H1 (cell line): Measurements from ENCODE around the gene GXYLT1. TPM values are rescaled to one million over a fixed set of nuclear protein-coding genes. Genes with fewer than 3 reads are reported as not detected.

ENCODE experiments used
- CTCF ChIA-PET: fragments of 300-600 bp; sonication (Branson Sonifier 250); formaldehyde crosslinking; loops from one replicate; lab custom pipeline; 2021; ENCODE audit not compliant: partially characterized antibody; lab: Charles Lee
- POLR2A ChIA-PET: fragments of 300-600 bp; sonication (Branson Sonifier 250); formaldehyde crosslinking; loops from one replicate; lab custom pipeline; 2021; ENCODE audit warnings: inconsistent platforms; ENCODE audit not compliant: partially characterized antibody; lab: Charles Lee
- DNase-seq, 2 experiments: peaks; one replicate each; pipeline versions ENCODE4 v3.0.0 to v3.0.0-alpha.2; 2010 to 2022; ENCODE audit warnings: low spot score in 2 of 2, low read depth in 1 of 2, mixed read lengths in 1 of 2
- FAIRE-seq: peaks from 2 replicates; lab custom pipeline; 2011; peaks lifted over from hg19 to GRCh38; lab: Jason Lieb, UNC
- H2AFZ ChIP-seq: 2 replicates; pipeline ENCODE4 v1.8.1; 2012; ENCODE audit warnings: low read length, inconsistent platforms
- H2AK5ac ChIP-seq: 2 replicates; pipeline ENCODE4 v1.6.1; 2013; ENCODE audit warnings: low read depth, low read length
- H2BK120ac ChIP-seq: replicated peaks from 2 replicates; pipeline ENCODE3; 2013; ENCODE audit warnings: low read depth, low read length, inconsistent platforms
- H2BK12ac ChIP-seq: 2 replicates; pipeline ENCODE4 v1.6.1; 2013; ENCODE audit warnings: low read depth, low read length
- H2BK15ac ChIP-seq: 2 replicates; pipeline ENCODE4 v1.6.1; 2013; ENCODE audit warnings: low read length
- H2BK20ac ChIP-seq: 2 replicates; pipeline ENCODE4 v1.6.1; 2013; ENCODE audit warnings: low read length
- H2BK5ac ChIP-seq: 2 replicates; pipeline ENCODE4 v1.6.1; 2013; ENCODE audit warnings: low read depth, low read length
- H3K14ac ChIP-seq: 2 replicates; pipeline ENCODE4 v1.6.1; 2013; ENCODE audit warnings: inconsistent platforms; ENCODE audit not compliant: insufficient read length
- H3K18ac ChIP-seq: 2 replicates; pipeline ENCODE4 v1.6.1; 2013; ENCODE audit warnings: low read length; ENCODE audit errors: extremely low read depth
- H3K23ac ChIP-seq: 2 replicates; pipeline ENCODE4 v1.6.1; 2013; ENCODE audit warnings: inconsistent platforms; ENCODE audit not compliant: insufficient read length
- H3K23me2 ChIP-seq: 2 replicates; pipeline ENCODE4 v1.6.1; 2013; ENCODE audit warnings: low read depth, low read length
- H3K27ac ChIP-seq: 2 replicates; pipeline ENCODE4 v1.6.1; 2011; ENCODE audit warnings: low read depth, low read length, inconsistent platforms
- H3K27me3 ChIP-seq, 4 experiments: replicated peaks in 1 of 4; 1 replicate in 1 of 4; 2 replicates in 3 of 4; pipeline versions ENCODE4 v1.6.1 to v1.8.1; 2011 to 2013; ENCODE audit warnings: low read length in 3 of 4, mild to moderate bottlenecking in 3 of 4, inconsistent platforms in 2 of 4, mixed read lengths in 2 of 4, moderate library complexity in 1 of 4; ENCODE audit not compliant: control insufficient read depth in 3 of 4, insufficient read depth in 3 of 4; ENCODE audit errors: extremely low read depth in 1 of 4
- H3K36me3 ChIP-seq, 4 experiments: 2 replicates each; pipeline versions ENCODE4 v1.6.1 to v1.8.1; 2011 to 2013; ENCODE audit warnings: mild to moderate bottlenecking in 4 of 4, low read length in 3 of 4, moderate library complexity in 2 of 4, control low read depth in 1 of 4, inconsistent platforms in 1 of 4; ENCODE audit not compliant: insufficient read depth in 4 of 4, control insufficient read depth in 2 of 4
- H3K4ac ChIP-seq: replicated peaks from 2 replicates; pipeline ENCODE3; 2013; ENCODE audit warnings: low read length, low read depth, mixed read lengths, inconsistent platforms; ENCODE audit not compliant: insufficient read length
- H3K4me1 ChIP-seq, 4 experiments: replicated peaks in 1 of 4; 1 replicate in 1 of 4; 2 replicates in 3 of 4; pipeline versions ENCODE4 v1.6.1 to v1.8.1; 2011 to 2013; ENCODE audit warnings: low read length in 3 of 4, inconsistent platforms in 2 of 4, mixed read lengths in 1 of 4; ENCODE audit not compliant: insufficient read depth in 4 of 4, control insufficient read depth in 3 of 4
- H3K4me2 ChIP-seq, 2 experiments: 2 replicates each; pipeline versions ENCODE4 v1.6.1 to v1.8.1; 2011 to 2013; ENCODE audit warnings: low read depth in 2 of 2, low read length in 2 of 2, control low read depth in 1 of 2, inconsistent platforms in 1 of 2, mild to moderate bottlenecking in 1 of 2; ENCODE audit not compliant: insufficient read depth in 1 of 2
- H3K4me3 ChIP-seq, 4 experiments: fragments of 200-600, 300-600 bp in 1 of 4; sonication (generic), shearing (Covaris generic), sonication (Bioruptor Twin) in 1 of 4; 2 replicates each; pipeline versions ENCODE4 v1.5.1 to v1.8.1; 2011 to 2016; ENCODE audit warnings: low read length in 4 of 4, low read depth in 3 of 4, control low read depth in 2 of 4, inconsistent platforms in 2 of 4, mild to moderate bottlenecking in 2 of 4, mixed read lengths in 1 of 4, moderate library complexity in 1 of 4; ENCODE audit not compliant: insufficient read depth in 2 of 4; ENCODE audit errors: extremely low read depth in 1 of 4
- H3K56ac ChIP-seq: replicated peaks from 2 replicates; pipeline ENCODE3; 2013; ENCODE audit warnings: low read depth, mild to moderate bottlenecking, mixed read lengths, low read length, inconsistent platforms; ENCODE audit not compliant: insufficient read length
- H3K79me1 ChIP-seq: 2 replicates; pipeline ENCODE4 v1.6.1; 2013; ENCODE audit warnings: low read depth, low read length, control low read depth
- H3K79me2 ChIP-seq, 2 experiments: 2 replicates each; pipeline versions ENCODE4 v1.6.1 to v1.8.1; 2012 to 2013; ENCODE audit warnings: low read length in 2 of 2, mild to moderate bottlenecking in 2 of 2, inconsistent platforms in 1 of 2; ENCODE audit not compliant: insufficient read depth in 2 of 2, control insufficient read depth in 1 of 2
- H3K9ac ChIP-seq, 4 experiments: replicated peaks in 1 of 4; 1 replicate in 1 of 4; 2 replicates in 3 of 4; pipeline versions ENCODE4 v1.6.1 to v1.8.1; 2011 to 2013; ENCODE audit warnings: low read depth in 3 of 4, low read length in 3 of 4, control low read depth in 2 of 4, mild to moderate bottlenecking in 2 of 4, moderate library complexity in 2 of 4, inconsistent platforms in 1 of 4; ENCODE audit errors: extremely low read depth in 1 of 4
- H3K9me3 ChIP-seq, 2 experiments: 2 replicates each; pipeline versions ENCODE4 v1.6.1 to v1.8.1; 2012 to 2013; ENCODE audit warnings: mild to moderate bottlenecking in 2 of 2, moderate library complexity in 2 of 2, control low read depth in 1 of 2, inconsistent platforms in 1 of 2, low read depth in 1 of 2, low read length in 1 of 2, mixed read lengths in 1 of 2; ENCODE audit not compliant: insufficient read depth in 2 of 2
- H4K20me1 ChIP-seq, 2 experiments: replicated peaks in 1 of 2; 2 replicates each; pipeline versions ENCODE3 to v1.8.1; 2011 to 2013; ENCODE audit warnings: inconsistent platforms in 2 of 2, low read length in 2 of 2, mild to moderate bottlenecking in 1 of 2; ENCODE audit not compliant: insufficient read depth in 2 of 2, control insufficient read depth in 1 of 2
- H4K5ac ChIP-seq: 2 replicates; pipeline ENCODE4 v1.6.1; 2013; ENCODE audit warnings: low read length, low read depth, mixed read lengths, inconsistent platforms; ENCODE audit not compliant: insufficient read length
- H4K8ac ChIP-seq: 2 replicates; pipeline ENCODE4 v1.8.0; 2013; ENCODE audit warnings: mild to moderate bottlenecking, moderate library complexity, low read length, inconsistent platforms; ENCODE audit not compliant: insufficient read depth; ENCODE audit errors: extremely low read depth
- H4K91ac ChIP-seq: replicated peaks from 2 replicates; pipeline ENCODE3; 2013; ENCODE audit warnings: low read length, mixed read lengths, inconsistent platforms; ENCODE audit not compliant: insufficient read length
- SIRT6 ChIP-seq: IDR thresholded peaks from one replicate; pipeline ENCODE4 v1.7.1; 2012; ENCODE audit warnings: low read length, inconsistent platforms
- SP4 ChIP-seq: IDR thresholded peaks from 2 replicates; pipeline ENCODE4 v1.6.1; 2012; ENCODE audit warnings: low read length, inconsistent platforms
- USF2 ChIP-seq: IDR thresholded peaks from 2 replicates; pipeline ENCODE4 v1.6.1; 2011; ENCODE audit warnings: low read length, improper control_type of control experiment
- YY1 ChIP-seq: IDR thresholded peaks from 2 replicates; pipeline ENCODE4 v1.6.1; 2011; ENCODE audit warnings: low read depth, mild to moderate bottlenecking, low read length
- WGBS, 2 experiments: shearing (Covaris generic) in 1 of 2; methylation state at CpG; one replicate each; pipeline versions ENCODE4 v1.1.6 to v1.1.7; 2013 to 2015; ENCODE audit warnings: low lambda C conversion rate in 2 of 2, mixed read lengths in 2 of 2, inconsistent platforms in 1 of 2, low coverage in 1 of 2, missing lambda C conversion rate in 1 of 2; ENCODE audit not compliant: insufficient replicate concordance in 2 of 2, insufficient coverage in 1 of 2, insufficient read length in 1 of 2; ENCODE audit errors: extremely low coverage in 1 of 2, missing lambda C conversion rate in 1 of 2; 5-methylcytosine and 5-hydroxymethylcytosine counted together
- polyA plus RNA-seq, 7 experiments: library from polyadenylated mRNA; depleted of rRNA in 3 of 7; stranded (reverse) in 5 of 7; unstranded in 2 of 7; fragments of >200 nt in 5 of 7; fragments of 200-250 nt in 2 of 7; gene quantifications; 1 replicate in 5 of 7; 2 replicates in 1 of 7; 4 replicates in 1 of 7; pipeline versions ENCODE4 v1.2.1 to v1.2.3, GENCODE V29; 2011 to 2013; ENCODE audit warnings: missing spikeins in 2 of 7, mixed read lengths in 2 of 7
- total RNA-seq: library from RNA; stranded (reverse); fragmentation: NEBNext Ultra II Directional; extraction: Animal tissue kit (Norgen Biotek cat#: 25700); gene quantifications from 2 replicates; pipeline ENCODE4 v1.2.1, GENCODE V29; 2021
- TF ChIP-seq, protein P1 (sequence below): IDR thresholded peaks from 2 replicates; pipeline ENCODE4 v1.6.1; 2012; ENCODE audit warnings: inconsistent platforms

The GXYLT1 gene
- total and polyA plus RNA-seq, 2 of the 8 experiments (the other 6 are each of a cell fraction or from before 2014, with no cell fraction given) = 3.1 to 10.7 TPM

- Histone ChIP-seq H2BK120ac (no peak overlapping the region), H4K8ac (no peak overlapping the region), H3K23ac (no peak overlapping the region), H2BK5ac (no peak overlapping the region), H3K4ac (no peak overlapping the region), H3K27ac (no peak overlapping the region), H3K9ac (no peak overlapping the region), H3K27me3 (no peaks in the 10 kb centered on the region), H2BK20ac (no peak overlapping the region), H3K79me2 (no peaks in the 10 kb centered on the region), H2AFZ (no peak overlapping the region), H2BK15ac (no peak overlapping the region), H4K5ac (no peak overlapping the region), H3K56ac (no peak overlapping the region), H2AK5ac (no peak overlapping the region), H4K20me1 (no peaks in the 10 kb centered on the region), H3K18ac (no peak overlapping the region), H3K4me1 (no peaks in the 10 kb centered on the region), H3K79me1 (no peaks in the 10 kb centered on the region), H3K14ac (no peak overlapping the region), H3K9me3 (no peaks in the 10 kb centered on the region), H3K23me2 (peaks cover 2% of the 10 kb centered on the region; the same call in 1 of the 2 replicates), H3K36me3 (no peaks in the 10 kb centered on the region), H4K91ac (no peak overlapping the region), H2BK12ac (no peak overlapping the region), H3K4me3 (no peak overlapping the region), H3K4me2 (no peak overlapping the region)
- 90% methylated on average over 4 of the region's 4 CpGs; no CpG with 5 or more reads in 1 of the 2 experiments for WGBS, 2 experiments
- POLR2A ChIA-PET = no interaction called here
- no peak for FAIRE-seq
- CTCF ChIA-PET = no interaction called here
- TF ChIP-seq, protein P1, sequence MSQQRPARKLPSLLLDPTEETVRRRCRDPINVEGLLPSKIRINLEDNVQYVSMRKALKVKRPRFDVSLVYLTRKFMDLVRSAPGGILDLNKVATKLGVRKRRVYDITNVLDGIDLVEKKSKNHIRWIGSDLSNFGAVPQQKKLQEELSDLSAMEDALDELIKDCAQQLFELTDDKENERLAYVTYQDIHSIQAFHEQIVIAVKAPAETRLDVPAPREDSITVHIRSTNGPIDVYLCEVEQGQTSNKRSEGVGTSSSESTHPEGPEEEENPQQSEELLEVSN = no peak
- no peak for TF ChIP-seq SP4
- no peak for TF ChIP-seq YY1
- TF ChIP-seq USF2 = no peak
- no peak for TF ChIP-seq SIRT6
- no peak for DNase-seq
These were observed 28.0 kb upstream of the GXYLT1 start for GRCh38 chr12:42172441-42173210.
